Urothelium cell line (cell line): ENCODE results near the gene ATXN3L.
"Not testable (repeated sequence)": the region's sequence is repeated elsewhere in the genome, so short reads cannot be mapped to it uniquely, and the experiment has no call there.

Experiments
- DNase-seq: peaks from one replicate; pipeline ENCODE4 v3.0.0; 2011; ENCODE audit warnings: low spot score, mixed read lengths
- FAIRE-seq: peaks from 2 replicates; lab custom pipeline; 2011; peaks lifted over from hg19 to GRCh38; lab: Jason Lieb, UNC

The ATXN3L gene

GRCh38 chrX:13309631-13310030 is 10.2 kb downstream of the ATXN3L start:
- no peak for DNase-seq
- FAIRE-seq, result no peak

- DNase-seq, result no peak
- FAIRE-seq, result no peak
Observed at GRCh38 chrX:13307041-13307440, 12.8 kb downstream of the ATXN3L start.

DNA sequence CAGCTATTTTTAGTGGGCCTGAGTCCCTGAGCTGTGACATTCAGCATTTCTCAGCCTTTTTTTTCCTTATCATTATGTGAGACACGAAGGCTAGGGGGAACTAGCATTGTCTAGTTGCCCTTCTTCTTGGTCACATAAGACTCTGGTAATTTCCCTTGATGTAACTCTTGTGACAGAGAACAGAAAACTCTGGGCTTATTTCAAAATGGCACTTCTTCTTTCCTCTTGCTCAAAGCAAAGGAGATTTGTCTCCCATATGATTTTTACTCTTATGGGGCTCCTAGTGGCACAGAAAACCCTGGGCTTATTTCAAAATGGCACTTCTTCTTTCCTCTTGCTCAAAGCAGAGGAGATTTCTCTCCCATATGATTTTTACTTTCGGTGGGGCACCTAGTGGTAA is 14.7 kb downstream of the ATXN3L start:
- no peak for FAIRE-seq
- no peak for DNase-seq

- DNase-seq, result no peak
- FAIRE-seq, result no peak
Observed at GRCh38 chrX:13304052-13304451, 15.8 kb downstream of the ATXN3L start.

DNA sequence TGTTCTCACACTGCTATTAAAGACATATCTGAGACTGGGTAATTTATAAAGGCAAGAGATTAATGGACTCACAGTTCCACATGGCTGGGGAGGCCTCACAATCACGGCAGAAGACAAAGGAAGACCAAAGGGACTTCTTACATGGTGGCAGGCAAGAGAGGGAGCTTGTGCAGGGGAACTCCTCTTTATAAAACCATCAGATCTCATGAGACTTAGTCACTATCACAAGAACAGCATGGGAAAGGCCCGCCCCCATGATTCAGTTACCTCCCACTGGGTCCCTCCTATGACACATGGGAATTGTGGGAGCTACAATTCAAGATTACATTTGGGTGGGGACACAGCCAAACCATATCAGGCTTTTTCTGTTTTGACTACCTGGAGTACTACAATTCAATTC is 16.6 kb downstream of the ATXN3L start:
- not testable (repeated sequence) for FAIRE-seq, DNase-seq

GRCh38 chrX:13298836-13299235 is 21.0 kb downstream of the ATXN3L start:
- DNase-seq, result no peak
- no peak for FAIRE-seq

GRCh38 chrX:13295841-13296240 is 24.0 kb downstream of the ATXN3L start:
- DNase-seq (no peak), FAIRE-seq (no peak)

- FAIRE-seq, result no peak
- DNase-seq, result peak; percentile 3
Observed at GRCh38 chrX:13293700-13294099, 26.2 kb downstream of the ATXN3L start.

GRCh38 chrX:13290891-13291614 is 28.8 kb downstream of the ATXN3L start:
- no peak for DNase-seq
- FAIRE-seq, result no peak

GRCh38 chrX:13288671-13289070 is 31.2 kb downstream of the ATXN3L start:
- FAIRE-seq, result no peak
- DNase-seq, result no peak

DNA sequence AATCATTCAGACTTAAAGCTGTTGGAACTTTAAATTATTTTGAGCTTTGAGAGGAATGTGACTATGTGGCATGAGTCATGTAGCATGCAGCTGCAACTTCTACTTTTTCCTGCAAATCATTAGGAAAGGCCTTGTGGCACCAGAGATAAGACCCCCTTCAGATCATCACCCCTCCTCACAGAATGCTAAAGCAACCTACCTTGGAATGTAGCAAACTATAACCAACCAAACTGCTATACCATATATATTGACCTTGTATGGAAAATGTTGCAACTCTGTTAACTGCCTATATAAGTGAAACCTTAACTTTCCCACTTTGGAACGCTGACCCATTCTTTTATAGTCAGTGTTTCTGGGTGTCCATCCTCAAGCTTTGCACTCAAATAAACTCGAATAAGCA is 32.0 kb downstream of the ATXN3L start:
- FAIRE-seq, result no peak
- no peak for DNase-seq

DNA sequence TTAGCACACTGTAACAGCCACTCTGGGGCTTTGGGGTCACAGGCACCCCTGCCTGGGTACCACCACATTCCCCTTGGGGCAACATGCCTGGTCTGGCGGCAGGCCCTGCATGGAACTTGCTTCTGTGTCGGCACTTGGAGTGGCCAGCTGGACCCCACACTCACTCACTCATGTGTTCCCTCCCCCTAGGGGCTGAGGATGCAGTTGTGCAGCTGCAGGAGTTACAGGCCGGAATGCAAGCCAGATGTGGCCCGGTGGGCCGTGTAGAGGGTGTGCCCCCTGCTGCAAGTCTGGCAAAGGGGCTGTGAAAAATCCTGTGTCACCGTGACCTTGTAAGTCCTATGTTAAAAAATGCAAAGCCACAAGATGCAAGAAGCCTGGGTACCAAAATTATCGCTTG is 34.2 kb downstream of the ATXN3L start:
- no peak for FAIRE-seq
- DNase-seq, result no peak

DNA sequence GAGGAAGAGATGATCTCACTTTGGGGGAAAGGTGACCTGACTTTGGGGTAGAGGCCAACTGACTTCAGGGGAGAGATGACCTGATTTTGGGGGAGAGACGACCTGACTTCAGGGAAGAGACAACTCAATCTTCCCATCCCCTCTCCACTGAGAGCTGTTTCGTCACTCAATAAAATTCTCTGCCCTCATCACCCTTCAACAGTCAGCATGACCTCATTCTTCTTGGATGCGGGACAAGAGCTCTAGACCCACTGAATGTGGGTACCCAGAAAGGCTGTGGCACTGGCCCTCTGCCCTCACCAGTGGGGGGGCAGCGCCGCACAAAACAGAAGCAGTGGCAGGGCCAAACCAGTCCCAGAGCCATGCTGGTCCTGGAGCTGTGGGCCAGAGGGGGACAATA is 34.6 kb downstream of the ATXN3L start:
- no peak for FAIRE-seq
- DNase-seq, result no peak

GRCh38 chrX:13284570-13284969 is 35.3 kb downstream of the ATXN3L start:
- no peak for FAIRE-seq

DNA sequence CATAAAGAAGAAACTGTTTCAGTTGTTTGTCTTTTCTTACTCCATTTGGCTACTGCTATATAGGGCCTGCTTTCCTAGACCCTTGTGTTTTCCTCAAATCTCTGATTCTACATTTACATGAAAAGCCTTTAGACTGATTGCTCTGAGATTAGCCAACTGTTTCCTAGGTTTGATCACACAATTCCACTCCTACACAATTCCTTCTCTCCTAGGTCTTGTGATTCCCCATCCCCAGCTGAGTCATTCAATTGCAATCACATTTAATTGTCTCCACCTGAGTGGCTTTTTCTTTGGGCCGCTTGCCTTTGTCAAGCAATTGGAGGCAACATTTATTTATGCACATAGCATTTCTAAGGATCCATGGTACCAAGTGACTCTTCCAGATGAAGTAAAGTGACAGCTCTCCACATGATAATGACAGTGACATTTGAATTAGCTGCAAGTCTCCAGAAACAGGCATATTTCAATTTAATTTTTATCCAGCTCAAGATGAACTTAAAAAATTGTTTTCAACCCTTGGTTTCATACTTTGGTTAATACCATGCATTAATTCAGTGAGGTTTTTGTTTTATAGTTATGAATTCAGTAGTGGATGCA is 35.8 kb downstream of the ATXN3L start:
- FAIRE-seq, result no peak
- DNase-seq, result peak; percentile 3

More at GRCh38 chrX:13284570-13284969, 35.3 kb downstream of the ATXN3L start:
- DNase-seq, result no peak

GRCh38 chrX:13283512-13283911 is 36.3 kb downstream of the ATXN3L start:
- FAIRE-seq (no peak), DNase-seq (no peak)

- DNase-seq (no peak), FAIRE-seq (no peak)
Observed at GRCh38 chrX:13281289-13281688, 38.6 kb downstream of the ATXN3L start.

GRCh38 chrX:13279279-13280018 is 40.4 kb downstream of the ATXN3L start:
- FAIRE-seq (no peak), DNase-seq (no peak)

GRCh38 chrX:13277539-13277938 is 42.3 kb downstream of the ATXN3L start:
- DNase-seq (no peak), FAIRE-seq (no peak)

GRCh38 chrX:13276991-13277390 is 42.9 kb downstream of the ATXN3L start:
- no peak for FAIRE-seq

DNA sequence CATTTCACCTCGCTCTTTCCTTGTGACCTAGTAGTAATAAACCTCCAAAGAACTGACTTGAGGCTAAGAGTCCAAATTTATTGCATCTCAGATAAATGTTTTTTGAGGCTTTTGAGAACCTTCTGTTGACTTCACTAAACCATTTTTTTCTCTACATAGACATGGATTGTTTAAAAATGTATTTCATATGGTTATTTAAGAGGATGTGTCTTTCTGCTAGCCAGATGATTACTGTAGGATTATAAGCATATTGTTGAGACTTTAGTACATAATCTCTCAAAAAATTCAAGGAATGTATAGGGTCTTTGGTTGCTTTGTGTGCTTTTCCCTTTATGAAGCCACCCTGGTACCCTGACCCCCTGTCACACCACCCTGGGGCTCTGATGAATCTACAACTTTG is 44.8 kb downstream of the ATXN3L start:
- no peak for DNase-seq
- FAIRE-seq, result no peak

More at GRCh38 chrX:13276991-13277390, 42.9 kb downstream of the ATXN3L start:
- no peak for DNase-seq

DNA sequence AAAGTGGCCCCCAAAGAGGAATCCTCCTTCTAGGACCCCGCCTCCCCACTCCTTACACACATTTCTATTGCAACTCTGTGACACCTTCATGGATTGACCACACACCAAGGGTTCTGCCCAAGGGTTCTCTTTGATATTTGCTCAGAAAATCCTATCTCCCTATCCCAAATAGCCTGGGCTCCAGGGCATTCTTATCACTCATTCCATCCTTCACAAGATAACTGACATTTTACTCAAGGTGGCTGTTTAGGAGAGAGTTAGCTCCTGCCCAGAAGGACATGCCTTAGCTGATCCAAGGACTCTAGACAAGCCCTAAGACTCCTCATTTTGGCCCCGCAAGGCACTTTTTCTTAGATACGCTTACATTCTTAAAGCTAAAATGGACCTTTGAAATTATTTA is 47.4 kb downstream of the ATXN3L start:
- no peak for DNase-seq
- no peak for FAIRE-seq
